KOPT-K1 (cell line): ENCODE data around the gene TECPR2.

Source experiments
- H3K27ac ChIP-seq: fragments of 200-600 bp; sonication (generic); 2 replicates; pipeline ENCODE4 v1.5.1; 2016; ENCODE audit warnings: antibody characterized with exemption, mild to moderate bottlenecking, low read depth, low read length; ENCODE audit not compliant: poor library complexity, severe bottlenecking
- H3K36me3 ChIP-seq: fragments of 200-600 bp; sonication (generic); 2 replicates; pipeline ENCODE4 v1.5.1; 2017; ENCODE audit warnings: antibody characterized with exemption, mild to moderate bottlenecking, low read length, moderate library complexity; ENCODE audit not compliant: insufficient read depth
- H3K9me3 ChIP-seq: fragments of 200-600 bp; sonication (generic); 2 replicates; pipeline ENCODE4 v1.5.1; 2017; ENCODE audit warnings: antibody characterized with exemption, low read length, mild to moderate bottlenecking; ENCODE audit not compliant: insufficient read depth, poor library complexity, severe bottlenecking

TECPR2 gene

DNA sequence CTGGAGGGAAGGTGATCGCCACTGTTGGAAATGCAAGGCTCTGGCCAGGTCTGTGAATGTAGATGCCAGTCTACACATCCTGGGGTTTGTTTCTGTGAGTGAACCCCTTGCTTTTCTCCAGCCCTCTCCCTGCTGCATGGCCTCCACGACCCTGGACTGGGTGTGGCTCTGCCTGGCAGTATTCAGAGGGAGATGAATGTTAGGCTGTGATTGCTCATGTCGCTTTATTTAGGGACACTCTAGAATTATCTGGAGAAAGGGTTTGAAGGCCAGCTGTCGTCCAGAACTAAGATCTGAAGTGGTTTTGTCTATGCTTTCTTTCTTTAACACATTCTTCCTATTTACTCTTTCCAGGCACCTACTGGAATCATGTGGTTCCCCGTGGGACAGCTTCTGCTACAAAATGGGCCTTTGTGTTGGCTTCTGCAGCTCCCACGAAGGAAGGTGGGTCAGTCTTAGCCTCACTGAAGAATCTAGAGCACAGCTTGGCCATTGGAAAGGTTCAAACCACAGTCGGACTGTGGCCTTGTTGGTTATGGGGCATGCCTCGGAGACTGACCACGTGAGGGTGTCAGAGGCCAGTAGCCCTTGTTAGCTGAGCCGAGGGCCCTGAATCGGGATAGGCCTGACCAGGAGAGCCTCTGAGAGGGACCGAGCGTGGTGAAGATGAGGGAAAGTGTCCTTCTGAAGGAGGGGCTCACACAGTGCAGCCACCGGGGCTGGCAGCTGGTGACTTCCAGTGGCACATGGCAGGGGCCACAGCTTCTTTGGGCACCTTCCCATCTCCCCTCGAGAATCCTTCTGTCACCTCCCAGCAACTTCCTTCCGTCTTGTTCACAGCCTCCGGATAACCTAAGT is 87.7 kb downstream of the TECPR2 start:
- no peak overlapping the region for H3K27ac ChIP-seq
- no peaks in the 10 kb centered on the region for H3K9me3 ChIP-seq
- peaks cover 28% of the 10 kb centered on the region for H3K36me3 ChIP-seq

DNA sequence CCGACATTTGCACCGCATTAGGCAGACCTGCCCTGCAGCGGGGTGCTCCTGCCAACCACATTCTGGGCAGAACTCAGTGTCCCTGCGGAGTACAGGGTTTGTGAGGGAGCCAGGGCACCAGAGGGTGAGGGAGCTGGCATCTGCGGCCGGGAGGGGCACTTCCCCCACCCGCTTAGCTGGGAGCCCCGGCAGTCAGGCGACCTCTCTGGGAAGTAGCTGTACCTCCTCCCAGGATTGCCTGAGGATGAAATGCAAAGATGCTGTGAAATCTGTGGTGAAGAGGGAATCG is 88.3 kb downstream of the TECPR2 start:
- H3K36me3 ChIP-seq = peaks cover 24% of the 10 kb centered on the region
- no peak overlapping the region for H3K27ac ChIP-seq
- H3K9me3 ChIP-seq = no peaks in the 10 kb centered on the region

DNA sequence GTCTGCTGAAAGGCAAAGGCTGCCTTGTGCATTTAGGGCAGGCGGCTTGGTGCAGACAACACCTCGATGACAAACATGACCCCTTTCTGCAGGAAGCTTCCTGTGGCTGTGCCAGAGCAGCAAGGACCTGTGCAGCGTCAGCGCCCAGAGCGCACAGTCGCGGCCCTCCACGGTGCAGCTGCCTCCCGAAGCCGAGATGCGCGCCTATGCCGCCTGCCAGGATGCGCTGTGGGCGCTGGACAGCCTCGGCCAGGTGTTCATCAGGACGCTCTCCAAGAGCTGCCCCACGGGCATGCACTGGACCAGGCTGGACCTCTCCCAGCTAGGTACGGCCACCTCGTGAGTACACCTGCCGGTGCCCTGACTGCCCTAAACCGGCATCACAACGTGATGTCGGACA is 89.6 kb downstream of the TECPR2 start:
- Histone ChIP-seq H3K36me3 (peaks cover 21% of the 10 kb centered on the region), H3K27ac (no peak overlapping the region), H3K9me3 (no peaks in the 10 kb centered on the region)

DNA sequence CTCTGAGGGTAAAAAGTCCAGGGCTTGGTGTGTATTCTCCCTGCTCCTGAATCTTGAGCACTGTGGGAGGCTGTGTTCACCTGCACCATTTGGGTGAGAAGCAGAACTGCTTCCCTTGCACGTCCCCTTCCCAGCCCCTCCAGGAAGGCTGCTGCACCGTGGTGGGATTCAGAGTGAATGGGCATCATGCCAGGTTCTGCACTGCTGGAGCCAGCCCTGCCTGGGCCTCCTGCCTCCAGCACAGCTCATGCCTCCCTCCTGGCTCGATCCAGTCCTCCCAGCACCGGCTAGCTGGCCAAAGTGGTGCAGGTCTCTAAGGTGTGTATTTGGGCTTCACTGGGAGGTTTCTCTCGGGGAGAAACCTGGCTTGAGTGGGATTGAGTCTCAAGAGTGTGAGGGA is 92.0 kb downstream of the TECPR2 start:
- no peaks in the 10 kb centered on the region for H3K9me3 ChIP-seq
- H3K36me3 ChIP-seq = peaks cover 16% of the 10 kb centered on the region
- H3K27ac ChIP-seq = no peak overlapping the region

DNA sequence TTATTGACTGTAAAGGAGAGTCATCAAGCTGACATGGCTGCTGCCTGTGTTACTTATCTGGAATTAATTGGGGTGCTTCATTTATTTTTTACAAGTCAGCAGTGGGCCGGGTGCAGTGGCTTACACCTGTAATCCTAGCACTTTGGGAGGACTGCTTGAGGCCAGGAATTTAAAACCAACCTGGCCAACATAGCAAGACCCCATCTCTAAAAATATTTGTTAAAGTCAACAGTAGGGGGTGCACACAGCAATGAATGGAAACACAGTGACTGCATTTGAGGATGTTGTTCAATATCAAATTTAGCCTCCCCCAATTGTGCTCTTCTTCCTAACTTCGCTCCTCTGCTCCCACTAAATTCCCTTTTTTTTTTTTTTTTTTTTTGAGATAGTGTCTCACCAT is 94.8 kb downstream of the TECPR2 start:
- Histone ChIP-seq H3K36me3 (no peaks in the 10 kb centered on the region), H3K9me3 (no peaks in the 10 kb centered on the region), H3K27ac (no peak overlapping the region)

DNA sequence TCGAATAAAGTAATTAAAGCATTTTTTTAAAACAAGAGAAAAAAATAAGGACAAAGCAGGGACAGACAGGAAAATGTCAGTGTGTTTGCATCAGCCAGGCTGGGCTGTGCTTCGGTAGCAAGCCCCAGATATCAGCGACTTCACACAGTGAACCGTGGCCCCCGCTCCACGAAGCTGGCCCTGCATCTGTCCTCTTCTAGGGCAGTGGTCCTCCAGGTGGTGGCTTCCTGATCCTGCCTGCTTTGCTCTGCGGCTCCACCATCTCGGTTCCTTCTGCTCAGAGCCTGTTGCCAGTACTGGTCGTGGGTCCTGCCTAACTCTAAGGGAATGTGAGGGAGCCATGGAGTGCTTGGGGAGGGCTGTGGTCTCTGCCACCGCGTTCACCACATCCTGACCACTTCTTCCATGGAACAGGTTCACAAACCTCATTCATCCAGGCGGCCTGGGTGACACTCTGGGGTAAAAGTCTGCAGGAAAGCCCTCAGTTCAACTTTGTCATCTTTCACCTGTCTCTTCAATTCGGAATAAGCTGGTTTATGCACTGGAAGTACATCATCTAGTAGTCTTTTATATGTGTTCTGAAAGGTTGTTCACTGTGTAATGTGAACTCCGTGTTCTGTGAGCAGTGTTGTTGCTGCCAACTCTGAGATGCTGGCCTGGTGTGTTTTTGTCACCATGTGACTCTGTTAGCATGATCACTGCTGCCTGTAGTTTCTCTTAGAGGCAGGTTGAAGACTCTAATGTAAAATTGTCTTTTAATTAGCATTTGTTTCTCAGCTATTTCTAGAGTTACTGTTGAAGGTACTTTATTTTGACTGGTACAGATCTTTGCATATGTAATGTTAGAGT is 99.0 kb downstream of the TECPR2 start:
- no peaks in the 10 kb centered on the region for H3K36me3 ChIP-seq
- no peak overlapping the region for H3K27ac ChIP-seq

DNA sequence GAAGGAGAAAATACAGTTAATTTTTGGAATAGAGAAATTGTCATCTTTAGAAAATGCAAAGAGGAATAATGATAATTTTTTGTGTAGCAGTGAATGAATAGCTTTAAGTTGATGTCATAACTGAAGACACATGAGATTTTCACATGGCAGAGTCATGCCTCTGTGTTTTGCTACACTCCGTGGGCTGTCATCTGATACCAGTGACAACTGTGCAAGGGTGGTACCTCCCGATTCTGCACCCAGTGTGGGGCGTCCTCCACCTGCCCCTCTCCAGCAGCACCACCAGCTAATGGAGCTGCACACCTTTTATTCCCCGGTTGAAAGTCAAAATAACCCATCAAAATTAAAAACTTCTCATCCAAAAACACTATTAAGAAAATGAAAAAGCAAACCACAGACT is 99.7 kb downstream of the TECPR2 start:
- H3K36me3 ChIP-seq = no peaks in the 10 kb centered on the region
- no peaks in the 10 kb centered on the region for H3K9me3 ChIP-seq
- no peak overlapping the region for H3K27ac ChIP-seq

More for the DNA sequence above, 99.0 kb downstream of the TECPR2 start:
- no peaks in the 10 kb centered on the region for H3K9me3 ChIP-seq

DNA sequence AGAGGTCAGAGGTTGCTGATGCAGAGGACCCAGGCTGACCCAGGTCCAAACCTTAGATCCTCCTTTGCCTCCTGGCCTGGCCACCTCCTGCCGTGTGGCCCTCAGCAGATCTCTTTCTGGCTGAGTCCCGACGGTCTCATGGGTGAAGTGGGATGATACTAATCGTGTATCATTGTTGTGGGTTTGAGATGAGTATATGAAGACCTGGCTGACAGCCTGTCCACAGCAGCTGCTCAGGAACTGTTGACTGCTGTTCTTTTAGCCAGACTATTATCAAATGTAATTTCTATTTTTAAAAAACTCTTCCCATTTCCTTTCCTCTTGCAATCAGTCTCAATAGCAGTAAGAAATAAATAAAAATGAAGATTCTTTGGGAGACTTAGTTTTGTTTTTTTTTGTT is 101.3 kb downstream of the TECPR2 start:
- no peak overlapping the region for H3K27ac ChIP-seq
- H3K9me3 ChIP-seq = no peaks in the 10 kb centered on the region
- H3K36me3 ChIP-seq = no peaks in the 10 kb centered on the region

DNA sequence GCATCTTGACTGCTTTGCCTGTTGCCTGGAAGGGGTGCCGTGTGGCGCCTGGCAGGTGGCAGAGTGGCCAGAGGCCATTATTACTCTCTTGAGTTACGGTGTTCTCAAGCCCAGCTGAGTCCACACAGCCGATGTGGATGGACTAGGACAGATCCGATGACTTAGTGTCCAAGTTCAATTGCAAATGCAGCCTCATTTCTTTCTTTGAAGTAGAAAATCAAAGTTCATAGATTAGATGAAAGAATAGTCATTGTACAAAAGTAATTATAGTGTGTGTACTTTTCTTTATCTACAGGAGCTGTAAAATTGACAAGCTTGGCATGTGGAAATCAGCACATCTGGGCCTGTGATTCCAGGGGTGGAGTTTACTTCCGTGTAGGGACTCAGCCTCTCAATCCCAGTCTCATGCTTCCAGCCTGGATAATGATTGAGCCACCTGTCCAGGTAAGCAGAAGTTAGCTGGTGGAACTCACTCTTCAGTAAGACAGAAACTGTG is 102.2 kb downstream of the TECPR2 start:
- no peaks in the 10 kb centered on the region for H3K9me3 ChIP-seq
- H3K27ac ChIP-seq = no peak overlapping the region
- no peaks in the 10 kb centered on the region for H3K36me3 ChIP-seq

DNA sequence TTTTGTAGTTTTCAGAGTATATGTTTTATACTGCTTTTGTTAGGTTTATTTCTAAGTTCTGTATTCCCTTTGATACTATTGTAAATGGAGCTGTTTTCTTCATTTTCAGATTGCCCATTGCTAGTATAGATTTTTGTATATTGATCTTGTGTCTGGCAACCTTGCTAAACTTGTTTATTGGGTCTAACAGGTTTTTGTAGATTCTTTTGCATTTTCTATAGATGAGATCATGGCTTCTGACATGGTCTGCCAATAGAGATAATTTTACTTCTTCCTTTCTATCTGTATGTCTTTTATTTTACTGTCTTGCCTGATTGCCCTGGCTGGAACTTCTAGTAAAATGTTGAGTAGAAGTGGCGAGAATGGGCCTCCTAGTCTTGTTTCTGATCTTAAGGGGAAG is 106.5 kb downstream of the TECPR2 start:
- H3K9me3 ChIP-seq = no peaks in the 10 kb centered on the region
- H3K27ac ChIP-seq = no peak overlapping the region
- no peaks in the 10 kb centered on the region for H3K36me3 ChIP-seq

DNA sequence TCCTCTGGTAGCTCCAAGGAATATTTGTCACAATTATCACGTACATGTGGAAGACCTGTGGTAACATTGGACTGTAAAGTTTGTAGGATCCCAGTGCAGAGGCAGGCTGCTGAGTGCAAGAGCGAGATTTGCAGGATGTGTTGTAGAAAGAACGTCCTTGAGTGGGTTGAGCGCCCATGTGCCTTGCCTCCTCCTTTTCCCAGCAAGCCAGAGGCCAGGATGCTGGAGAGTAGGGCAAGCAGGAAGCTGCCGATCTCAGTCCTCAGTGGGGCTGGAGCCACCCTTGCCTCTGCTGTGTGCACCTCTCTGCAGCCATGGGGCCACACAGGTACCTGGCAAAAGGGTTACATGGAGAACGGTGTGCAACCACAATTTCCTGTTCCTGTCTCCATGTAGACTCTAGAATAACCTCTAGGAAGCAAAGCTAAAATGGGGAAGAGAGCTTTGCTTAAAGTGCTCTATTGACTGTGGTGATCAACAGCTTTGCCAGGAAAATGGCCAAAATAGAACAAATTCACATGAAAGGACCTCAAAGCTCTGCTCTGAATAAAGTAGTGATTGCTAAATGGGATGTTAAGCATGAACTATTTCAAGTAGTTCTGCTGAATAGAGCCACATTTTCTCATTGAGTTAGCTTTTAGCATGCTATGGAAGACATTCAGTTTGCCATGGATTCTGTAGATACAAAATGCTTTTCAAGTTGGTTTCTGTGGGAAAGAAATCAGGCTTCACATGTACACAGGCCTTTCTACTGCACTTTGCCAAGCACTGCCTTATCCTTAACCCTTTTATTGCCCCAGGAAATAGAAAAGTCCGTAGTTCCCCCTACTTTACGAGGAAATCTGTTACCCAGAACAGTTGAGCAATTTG is 109.4 kb downstream of the TECPR2 start:
- Histone ChIP-seq H3K36me3 (no peaks in the 10 kb centered on the region), H3K27ac (peak overlapping the region; percentile 29), H3K9me3 (no peaks in the 10 kb centered on the region)

DNA sequence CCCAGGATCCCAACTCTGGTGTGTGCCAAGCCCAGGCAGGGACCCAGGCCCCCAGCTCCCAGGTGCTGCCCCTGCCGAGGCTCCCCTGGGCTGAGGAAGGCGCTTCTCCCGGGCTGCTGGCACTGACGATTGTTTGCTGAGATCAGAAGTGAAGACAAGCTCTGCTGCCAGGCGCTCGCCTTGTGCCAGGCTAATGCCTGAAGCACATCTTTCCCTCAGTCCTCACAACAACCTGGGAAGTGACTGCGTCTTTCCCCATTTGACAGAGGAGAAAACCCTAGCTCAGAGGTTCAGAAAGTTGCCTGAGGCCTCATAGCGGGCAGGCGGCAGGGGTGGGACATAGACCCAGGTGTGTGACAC is 110.0 kb downstream of the TECPR2 start:
- Histone ChIP-seq H3K27ac (peak overlapping the region; percentile 29), H3K36me3 (no peaks in the 10 kb centered on the region), H3K9me3 (no peaks in the 10 kb centered on the region)

DNA sequence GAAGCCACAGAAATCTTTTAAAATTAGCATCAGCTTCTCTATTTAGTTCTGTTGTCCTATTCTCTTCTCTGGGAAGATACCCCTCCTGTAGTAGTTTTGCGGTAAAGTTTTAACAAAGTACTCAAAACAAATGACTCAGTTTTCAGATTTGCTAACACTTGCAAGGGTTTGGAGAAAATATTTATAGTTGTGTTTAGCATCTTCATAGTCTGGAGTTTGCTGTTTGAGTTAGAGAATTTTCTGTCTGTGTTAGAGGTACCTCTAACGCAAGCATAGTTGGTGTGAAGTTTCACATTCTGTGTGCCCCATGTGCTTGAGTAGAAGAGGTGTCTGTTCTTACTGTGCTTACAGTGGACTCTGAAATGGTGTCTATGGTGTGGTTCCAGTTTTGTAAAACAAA is 110.8 kb downstream of the TECPR2 start:
- no peaks in the 10 kb centered on the region for H3K9me3 ChIP-seq
- H3K27ac ChIP-seq = no peak overlapping the region
- H3K36me3 ChIP-seq = no peaks in the 10 kb centered on the region

DNA sequence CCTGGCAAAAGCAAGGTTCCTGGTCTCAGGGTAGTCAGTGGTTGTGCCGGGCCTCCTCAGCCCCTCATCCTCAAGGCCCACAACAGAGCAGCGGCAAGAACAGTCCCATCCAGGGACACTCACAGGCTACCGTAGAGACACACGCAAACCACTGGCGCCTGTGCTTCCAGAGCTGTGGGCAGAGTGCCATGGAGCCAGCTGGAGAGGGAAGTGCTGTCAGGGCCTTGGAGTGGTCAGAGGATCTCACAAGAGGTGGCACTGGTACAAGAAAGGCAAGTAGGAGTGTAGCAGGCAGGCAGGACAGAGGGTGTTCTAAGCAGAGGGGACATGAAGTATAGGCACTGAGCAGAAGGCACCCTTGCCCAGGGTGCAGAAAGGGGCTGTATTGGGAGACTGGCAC is 112.2 kb downstream of the TECPR2 start:
- Histone ChIP-seq H3K27ac (no peak overlapping the region), H3K9me3 (no peaks in the 10 kb centered on the region), H3K36me3 (no peaks in the 10 kb centered on the region)

DNA sequence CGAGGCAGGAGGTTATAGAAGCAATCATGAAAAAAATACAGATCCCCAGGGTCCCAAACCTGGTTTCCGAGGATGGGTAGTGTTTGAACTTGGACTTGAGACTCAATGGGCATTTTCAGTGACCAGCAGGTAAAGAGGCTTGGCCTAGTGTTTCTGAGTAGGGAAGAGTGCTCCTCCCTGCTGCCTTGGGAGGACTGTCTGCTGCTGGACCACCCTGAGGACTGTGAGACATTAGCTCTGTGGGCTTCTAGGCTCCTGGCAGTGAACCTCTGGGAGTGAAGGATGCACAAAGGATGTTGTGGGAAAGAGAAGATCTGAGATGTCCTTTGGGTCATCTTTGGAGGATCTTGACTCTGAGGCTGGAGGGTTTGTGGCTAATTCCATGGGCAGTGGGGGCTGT is 116.4 kb downstream of the TECPR2 start:
- Histone ChIP-seq H3K27ac (no peak overlapping the region), H3K36me3 (no peaks in the 10 kb centered on the region), H3K9me3 (no peaks in the 10 kb centered on the region)
